Measurements from ENCODE around the gene SEC63.

SEC63 gene

GRCh38 chr6:107987805-107988204 lies 29.8 kb upstream of the SEC63 start:
- Mint-ChIP-seq H3K27ac (no peak overlapping the region), H3K4me1 (peaks cover 9% of the 10 kb centered on the region), H3K9me3 (no peaks in the 10 kb centered on the region), H3K4me3 (no peak overlapping the region), H3K36me3 (no peaks in the 10 kb centered on the region), H3K27me3 (peaks cover 3% of the 10 kb centered on the region)
- ATAC-seq (ENCODE audit: low read depth) (no peak), DNase-seq (ENCODE audit: low spot score in 2 of 2) (no peak)

- Mint-ChIP-seq H3K27me3 (peaks cover 6% of the 10 kb centered on the region), H3K4me3 (no peak overlapping the region), H3K9me3 (no peaks in the 10 kb centered on the region), H3K27ac (no peak overlapping the region), H3K36me3 (no peaks in the 10 kb centered on the region), H3K4me1 (peaks cover under 1% of the 10 kb centered on the region)
- DNase-seq (ENCODE audit: low spot score in 2 of 2), result no peak
- no peak for ATAC-seq (ENCODE audit: low read depth)
Measured at GRCh38 chr6:107985701-107986100, 27.7 kb upstream of the SEC63 start.

GRCh38 chr6:107983811-107984210 lies 25.8 kb upstream of the SEC63 start:
- no peaks in the 10 kb centered on the region for H3K4me1 Mint-ChIP-seq
- no peaks in the 10 kb centered on the region for H3K36me3 Mint-ChIP-seq
- no peak overlapping the region for H3K4me3 Mint-ChIP-seq
- no peak for DNase-seq (ENCODE audit: low spot score in 2 of 2)
- ATAC-seq (ENCODE audit: low read depth), result no peak
- H3K27ac Mint-ChIP-seq, result no peak overlapping the region
- H3K27me3 Mint-ChIP-seq, result peaks cover 6% of the 10 kb centered on the region
- no peaks in the 10 kb centered on the region for H3K9me3 Mint-ChIP-seq

DNA sequence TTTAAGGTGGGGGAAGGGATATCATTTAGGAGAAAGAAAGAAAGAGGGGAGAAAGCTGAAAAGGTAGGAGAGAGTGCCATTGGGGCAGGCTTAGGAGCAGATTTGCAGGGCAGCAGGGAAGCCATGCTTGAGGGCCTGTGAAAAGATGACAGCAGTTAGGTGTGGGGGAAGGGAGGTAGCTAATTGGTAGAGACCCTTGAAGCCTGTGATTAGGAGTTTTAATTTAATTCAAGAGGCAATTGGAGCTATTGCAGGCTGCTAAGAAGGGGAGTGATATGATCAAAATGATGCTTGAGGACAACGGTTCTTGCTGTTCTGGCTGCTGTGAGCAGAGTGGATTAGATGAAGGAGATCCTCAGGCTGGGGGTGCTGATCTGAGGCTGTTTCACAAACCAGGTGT lies 24.5 kb upstream of the SEC63 start:
- Mint-ChIP-seq H3K27me3 (peaks cover 6% of the 10 kb centered on the region), H3K36me3 (no peaks in the 10 kb centered on the region), H3K9me3 (no peaks in the 10 kb centered on the region), H3K4me3 (no peak overlapping the region), H3K4me1 (no peaks in the 10 kb centered on the region), H3K27ac (no peak overlapping the region)
- ATAC-seq (ENCODE audit: low read depth) (no peak), DNase-seq (ENCODE audit: low spot score in 2 of 2) (no peak)

DNA sequence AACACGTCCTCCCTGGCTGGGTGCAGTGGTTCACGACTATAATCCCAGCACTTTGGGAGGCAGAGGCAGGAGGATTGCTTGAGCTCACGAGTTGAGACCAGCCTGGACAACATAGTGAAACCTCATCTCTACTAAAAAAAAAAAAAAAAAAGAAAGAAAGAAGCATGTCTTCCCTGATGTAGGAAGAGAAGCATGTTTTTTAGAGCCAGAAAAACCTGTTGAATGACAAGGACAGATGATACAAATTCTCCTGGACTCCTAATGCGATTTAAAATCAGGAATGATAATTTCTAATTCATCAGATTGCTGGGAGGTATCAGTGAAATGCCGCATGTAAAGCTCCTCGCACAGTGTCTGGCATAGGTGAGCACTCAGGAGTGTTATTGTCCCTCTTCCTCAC lies 23.7 kb upstream of the SEC63 start:
- Mint-ChIP-seq H3K27me3 (peaks cover 6% of the 10 kb centered on the region), H3K4me3 (no peak overlapping the region), H3K4me1 (no peaks in the 10 kb centered on the region), H3K9me3 (no peaks in the 10 kb centered on the region), H3K27ac (no peak overlapping the region), H3K36me3 (no peaks in the 10 kb centered on the region)
- DNase-seq (ENCODE audit: low spot score in 2 of 2) (no peak), ATAC-seq (ENCODE audit: low read depth) (no peak)

DNA sequence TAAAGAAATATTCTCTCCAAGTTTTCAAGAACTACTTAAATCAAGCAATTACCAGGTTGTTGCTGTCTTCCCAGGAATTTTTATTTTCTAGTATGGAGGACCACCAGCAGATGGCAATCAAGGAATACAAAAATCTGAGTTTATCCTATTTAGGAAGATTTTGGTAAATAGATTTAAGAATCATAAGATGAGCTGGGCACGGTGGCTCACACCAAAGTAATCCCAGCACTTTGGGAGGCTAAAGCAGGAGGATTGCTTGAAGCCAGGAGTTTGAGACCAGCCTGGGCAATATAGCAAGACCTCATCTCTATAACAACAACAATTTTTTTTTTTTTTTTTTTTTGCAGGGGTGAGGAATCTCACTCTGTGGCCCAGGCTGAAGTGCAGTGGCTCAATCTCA lies 19.3 kb upstream of the SEC63 start:
- no peak overlapping the region for H3K4me3 Mint-ChIP-seq
- no peak for DNase-seq (ENCODE audit: low spot score in 2 of 2)
- no peaks in the 10 kb centered on the region for H3K9me3 Mint-ChIP-seq

GRCh38 chr6:107976155-107976783 lies 18.3 kb upstream of the SEC63 start:
- DNase-seq (ENCODE audit: low spot score in 2 of 2), result no peak
- Mint-ChIP-seq H3K27ac (no peak overlapping the region), H3K4me3 (no peak overlapping the region), H3K27me3 (peaks cover 6% of the 10 kb centered on the region), H3K9me3 (no peaks in the 10 kb centered on the region), H3K36me3 (no peaks in the 10 kb centered on the region), H3K4me1 (no peaks in the 10 kb centered on the region)
- no peak for ATAC-seq (ENCODE audit: low read depth)

More for the DNA sequence above, 19.3 kb upstream of the SEC63 start:
- ATAC-seq (ENCODE audit: low read depth), result no peak
- peaks cover 7% of the 10 kb centered on the region for H3K27me3 Mint-ChIP-seq
- no peak overlapping the region for H3K27ac Mint-ChIP-seq
- no peaks in the 10 kb centered on the region for H3K36me3 Mint-ChIP-seq
- no peaks in the 10 kb centered on the region for H3K4me1 Mint-ChIP-seq

- no peak overlapping the region for H3K4me3 Mint-ChIP-seq
- H3K36me3 Mint-ChIP-seq, result no peaks in the 10 kb centered on the region
- H3K27ac Mint-ChIP-seq, result no peak overlapping the region
- no peaks in the 10 kb centered on the region for H3K4me1 Mint-ChIP-seq
- H3K27me3 Mint-ChIP-seq, result peaks cover 6% of the 10 kb centered on the region
- no peak for ATAC-seq (ENCODE audit: low read depth)
- no peak for DNase-seq (ENCODE audit: low spot score in 2 of 2)
- H3K9me3 Mint-ChIP-seq, result no peaks in the 10 kb centered on the region
Measured at GRCh38 chr6:107973594-107973993, 15.6 kb upstream of the SEC63 start.

DNA sequence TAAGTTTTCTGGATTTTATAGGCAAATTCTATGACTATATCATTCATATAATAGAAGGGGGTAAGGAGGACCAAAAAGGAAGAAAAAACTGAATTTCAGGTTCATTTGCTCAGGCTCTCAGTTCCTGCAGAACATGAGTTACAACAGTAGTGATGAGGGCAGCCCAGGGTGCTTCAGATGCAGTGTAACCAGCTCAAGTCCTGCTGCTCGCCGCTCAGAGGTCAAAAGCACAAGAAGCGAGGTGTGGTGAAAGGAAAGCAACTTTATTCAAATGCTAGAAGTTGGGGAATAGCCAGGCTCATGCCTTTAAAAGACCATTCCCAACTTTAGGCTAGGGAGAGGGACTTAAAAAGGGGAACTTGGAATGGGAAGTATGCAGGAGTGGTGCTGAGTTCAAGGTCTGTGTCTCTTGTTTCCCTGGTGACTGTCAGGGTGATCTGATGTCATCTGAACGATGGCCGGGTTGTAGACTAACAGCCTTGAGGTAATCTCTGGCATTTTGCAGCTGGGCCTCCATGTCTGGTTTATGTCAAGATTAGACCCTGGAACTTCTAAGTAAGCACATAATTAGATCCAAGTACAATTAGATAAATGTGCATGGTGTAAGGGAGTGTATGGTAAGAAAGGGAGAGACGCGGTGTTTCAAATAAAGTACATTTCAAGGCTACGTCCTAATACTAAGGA lies 14.5 kb upstream of the SEC63 start:
- no peaks in the 10 kb centered on the region for H3K36me3 Mint-ChIP-seq
- no peak overlapping the region for H3K4me3 Mint-ChIP-seq
- ATAC-seq (ENCODE audit: low read depth), result no peak
- H3K9me3 Mint-ChIP-seq, result no peaks in the 10 kb centered on the region
- DNase-seq (ENCODE audit: low spot score in 2 of 2), result no peak
- H3K27ac Mint-ChIP-seq, result no peak overlapping the region
- H3K27me3 Mint-ChIP-seq, result peaks cover 6% of the 10 kb centered on the region
- no peaks in the 10 kb centered on the region for H3K4me1 Mint-ChIP-seq

GRCh38 chr6:107971181-107971580 lies 13.2 kb upstream of the SEC63 start:
- Mint-ChIP-seq H3K9me3 (no peaks in the 10 kb centered on the region), H3K4me1 (no peaks in the 10 kb centered on the region), H3K27me3 (peaks cover 6% of the 10 kb centered on the region), H3K4me3 (no peak overlapping the region), H3K27ac (no peak overlapping the region), H3K36me3 (no peaks in the 10 kb centered on the region)
- ATAC-seq (ENCODE audit: low read depth), result no peak
- no peak for DNase-seq (ENCODE audit: low spot score in 2 of 2)

GRCh38 chr6:107970255-107970654 lies 12.2 kb upstream of the SEC63 start:
- H3K9me3 Mint-ChIP-seq, result no peaks in the 10 kb centered on the region
- H3K4me3 Mint-ChIP-seq, result no peak overlapping the region
- H3K27me3 Mint-ChIP-seq, result peaks cover 6% of the 10 kb centered on the region
- ATAC-seq (ENCODE audit: low read depth) (no peak), DNase-seq (ENCODE audit: low spot score in 2 of 2) (no peak)
- H3K4me1 Mint-ChIP-seq, result no peaks in the 10 kb centered on the region
- no peaks in the 10 kb centered on the region for H3K36me3 Mint-ChIP-seq
- H3K27ac Mint-ChIP-seq, result no peak overlapping the region

- peaks cover 2% of the 10 kb centered on the region for H3K27me3 Mint-ChIP-seq
- no peak overlapping the region for H3K4me3 Mint-ChIP-seq
- ATAC-seq (ENCODE audit: low read depth) (no peak), DNase-seq (ENCODE audit: low spot score in 2 of 2) (no peak)
- no peak overlapping the region for H3K27ac Mint-ChIP-seq
- no peaks in the 10 kb centered on the region for H3K36me3 Mint-ChIP-seq
- no peaks in the 10 kb centered on the region for H3K4me1 Mint-ChIP-seq
- H3K9me3 Mint-ChIP-seq, result no peaks in the 10 kb centered on the region
Measured at GRCh38 chr6:107968081-107968480, 10.1 kb upstream of the SEC63 start.

DNA sequence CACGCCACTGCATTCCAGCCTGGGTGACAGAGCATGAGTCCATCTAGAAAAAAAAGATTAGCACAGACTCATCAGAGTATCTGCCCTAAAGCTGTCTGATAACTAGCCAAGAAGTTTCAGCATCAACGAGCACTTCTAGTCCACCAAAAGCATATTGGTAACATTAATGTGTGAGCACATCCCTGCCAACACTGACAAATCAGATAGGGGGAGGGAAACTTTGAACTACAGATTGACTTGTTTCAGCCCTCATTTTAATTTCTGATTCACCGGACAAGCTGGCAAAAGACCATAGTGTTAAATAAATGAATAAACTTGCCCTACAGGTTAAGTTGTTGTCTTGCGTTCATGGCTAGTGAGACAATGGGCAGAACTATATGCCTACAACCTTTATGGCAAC lies 7.7 kb upstream of the SEC63 start:
- no peaks in the 10 kb centered on the region for H3K9me3 Mint-ChIP-seq
- no peak overlapping the region for H3K4me3 Mint-ChIP-seq
- DNase-seq (ENCODE audit: low spot score in 2 of 2) (no peak), ATAC-seq (ENCODE audit: low read depth) (no peak)
- H3K27me3 Mint-ChIP-seq, result no peaks in the 10 kb centered on the region
- H3K27ac Mint-ChIP-seq, result no peak overlapping the region
- no peaks in the 10 kb centered on the region for H3K36me3 Mint-ChIP-seq
- no peaks in the 10 kb centered on the region for H3K4me1 Mint-ChIP-seq

GRCh38 chr6:107962723-107963122 lies 4.7 kb upstream of the SEC63 start:
- ATAC-seq (ENCODE audit: low read depth), result no peak
- Mint-ChIP-seq H3K4me1 (no peaks in the 10 kb centered on the region), H3K4me3 (no peak overlapping the region), H3K36me3 (no peaks in the 10 kb centered on the region), H3K27me3 (no peaks in the 10 kb centered on the region), H3K27ac (no peak overlapping the region), H3K9me3 (no peaks in the 10 kb centered on the region)
- DNase-seq (ENCODE audit: low spot score in 2 of 2), result no peak

DNA sequence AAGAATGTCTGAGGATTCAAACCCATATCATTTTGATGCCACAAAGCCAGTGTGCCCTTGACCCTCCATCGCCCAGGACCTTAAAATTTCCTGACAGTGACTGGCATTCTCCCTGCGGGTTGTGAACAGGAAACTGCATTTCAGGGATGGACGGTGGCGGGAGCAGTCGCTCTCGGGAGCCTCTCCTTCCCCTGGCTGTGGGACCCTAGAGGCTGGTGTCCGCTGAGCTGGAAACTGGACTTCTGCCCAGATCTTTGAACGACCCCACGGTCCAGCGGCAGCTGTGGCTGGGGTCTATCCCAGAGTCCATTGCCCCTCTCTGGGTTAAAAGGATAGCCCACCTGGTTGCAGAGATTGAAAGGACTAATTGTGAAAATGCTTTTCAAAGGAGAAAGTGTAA lies 1.4 kb upstream of the SEC63 start:
- Mint-ChIP-seq H3K27ac (no peak overlapping the region), H3K4me3 (no peak overlapping the region), H3K36me3 (peaks cover 2% of the 10 kb centered on the region), H3K4me1 (peaks cover 14% of the 10 kb centered on the region), H3K27me3 (no peaks in the 10 kb centered on the region), H3K9me3 (no peaks in the 10 kb centered on the region)
- no peak for DNase-seq (ENCODE audit: low spot score in 2 of 2)
- no peak for ATAC-seq (ENCODE audit: low read depth)
